Measurements from ENCODE around the gene KLK11. TPM values are rescaled to one million over a fixed set of nuclear protein-coding genes. Genes with fewer than 3 reads are reported as not detected.
"Not testable (repeated sequence)": the region's sequence is repeated elsewhere in the genome, so short reads cannot be mapped to it uniquely, and the experiment has no call there.

KLK11 gene
- total RNA-seq, 1 donor from 2014 or later, result not detected

DNA sequence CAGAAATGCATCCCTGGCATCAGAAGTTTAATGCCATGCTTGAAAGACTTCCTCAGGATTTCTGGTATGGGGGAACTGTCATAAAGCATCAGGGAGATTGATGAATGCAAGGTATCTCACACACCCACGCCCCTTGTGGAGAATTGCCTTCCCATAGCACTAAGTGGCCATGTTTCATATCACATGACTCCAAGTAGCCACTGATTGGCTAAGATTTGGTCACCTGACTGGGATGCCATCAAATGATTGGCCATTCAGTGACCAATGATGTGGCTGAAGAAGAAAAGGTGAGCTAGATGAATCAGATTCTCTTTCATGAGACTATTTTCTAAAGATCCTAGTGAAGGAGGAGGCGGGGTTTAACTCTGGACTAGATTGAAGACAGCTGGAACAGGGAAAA is 32.3 kb downstream of the KLK11 start:
- no peaks in the 10 kb centered on the region for H3K36me3 Mint-ChIP-seq (ENCODE audit: low read depth)

DNA sequence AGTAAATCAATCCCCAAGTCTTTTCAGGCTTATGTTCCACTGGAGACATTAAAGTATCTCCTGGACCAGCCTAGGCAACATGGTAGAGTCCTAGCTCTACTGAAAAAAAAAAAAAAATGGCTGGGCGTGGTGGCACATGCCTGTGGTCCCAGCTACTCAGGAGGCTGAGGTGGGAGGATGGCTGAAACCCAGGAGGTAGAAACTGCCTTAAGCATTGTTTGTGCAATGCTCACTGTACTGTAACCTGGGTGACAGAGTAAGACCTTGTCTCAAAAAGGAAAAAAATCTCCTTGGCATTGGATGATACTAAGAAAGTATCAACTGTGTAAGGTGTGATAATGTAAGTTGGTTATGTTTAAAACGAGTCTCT is 33.8 kb downstream of the KLK11 start:
- H3K27ac Mint-ChIP-seq, result no peak overlapping the region
- intact Hi-C loops (cut with micrococcal nuclease), result no loop called here
- H3K4me3 Mint-ChIP-seq, result no peak overlapping the region
- no peaks in the 10 kb centered on the region for H3K4me1 Mint-ChIP-seq (ENCODE audit: low read depth)
- no peaks in the 10 kb centered on the region for H3K36me3 Mint-ChIP-seq (ENCODE audit: low read depth)
- H3K9me3 Mint-ChIP-seq, result no peaks in the 10 kb centered on the region
- H3K27me3 Mint-ChIP-seq (ENCODE audit: insufficient read depth), result peaks cover under 1% of the 10 kb centered on the region
- no peak for DNase-seq (ENCODE audit: low spot score)

More for the DNA sequence above, 32.3 kb downstream of the KLK11 start:
- H3K27me3 Mint-ChIP-seq (ENCODE audit: insufficient read depth), result no peaks in the 10 kb centered on the region
- DNase-seq (ENCODE audit: low spot score), result no peak
- H3K27ac Mint-ChIP-seq, result no peak overlapping the region
- no peak overlapping the region for H3K4me3 Mint-ChIP-seq
- intact Hi-C loops (cut with micrococcal nuclease), result no loop called here
- no peaks in the 10 kb centered on the region for H3K4me1 Mint-ChIP-seq (ENCODE audit: low read depth)
- no peaks in the 10 kb centered on the region for H3K9me3 Mint-ChIP-seq

DNA sequence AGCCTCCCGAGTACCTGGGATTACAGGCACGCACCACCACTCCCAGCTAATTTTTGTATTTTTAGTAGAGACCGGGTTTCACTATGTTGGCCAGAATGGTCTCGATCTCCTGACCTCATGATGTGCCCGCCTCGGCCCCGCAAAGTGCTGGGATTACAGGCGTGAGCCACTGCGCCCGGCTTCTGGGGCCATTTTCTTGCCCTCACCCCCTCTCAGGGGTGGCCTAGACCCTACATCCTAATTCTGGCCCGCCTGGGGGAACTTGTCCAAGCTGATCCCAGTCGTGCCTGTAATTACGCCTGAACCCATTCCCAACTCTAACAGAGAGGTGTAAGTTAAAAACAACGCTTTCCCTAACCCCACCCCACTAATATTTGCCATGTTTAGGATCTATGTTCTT is 42.0 kb downstream of the KLK11 start:
- H3K4me3 Mint-ChIP-seq; H3K27ac Mint-ChIP-seq; intact Hi-C loops (cut with micrococcal nuclease); DNase-seq (ENCODE audit: low spot score); H3K27me3 Mint-ChIP-seq (ENCODE audit: insufficient read depth); H3K36me3 Mint-ChIP-seq (ENCODE audit: low read depth); H3K4me1 Mint-ChIP-seq (ENCODE audit: low read depth); H3K9me3 Mint-ChIP-seq: not testable (repeated sequence)

DNA sequence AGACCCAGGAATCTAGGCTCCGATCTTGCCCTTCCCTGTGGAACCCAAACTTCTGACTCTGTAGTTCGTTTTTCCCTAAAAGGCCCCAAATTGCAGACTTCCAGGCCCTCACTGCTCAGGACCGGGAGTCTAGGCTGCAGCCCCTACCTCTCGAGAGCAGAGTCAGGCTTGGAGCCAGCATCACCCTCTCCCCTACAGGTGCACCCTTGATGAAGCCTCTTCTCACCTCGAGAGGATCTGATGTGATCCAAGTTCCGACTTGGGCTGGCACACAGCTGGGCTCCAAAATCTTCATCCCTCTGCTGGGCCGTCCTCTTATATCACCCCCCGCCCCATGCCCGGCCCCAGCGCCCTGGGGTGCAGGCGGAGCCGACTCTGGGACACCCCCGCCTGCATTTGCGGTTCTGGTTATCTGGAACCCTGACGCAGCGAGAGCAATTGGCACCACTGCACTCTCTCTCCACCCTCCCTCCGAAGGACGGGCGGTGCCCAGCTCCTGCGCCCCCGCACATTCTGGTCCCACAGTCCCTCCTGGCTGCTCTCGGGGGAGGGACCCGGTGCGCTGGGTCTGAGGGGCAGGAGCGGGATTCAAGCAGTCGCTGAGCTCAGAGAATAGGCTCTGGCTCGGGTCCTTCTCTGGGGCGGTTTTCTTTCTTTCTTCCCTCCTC is 42.7 kb downstream of the KLK11 start, which contains the start of gene KLK7:
Gene KLK7, minus strand, starts transcription at position 293 of the 668 bp plus-strand sequence. CDS start 1,518 bp downstream, outside the sequence.
- DNase-seq (ENCODE audit: low spot score), result no peak
- Mint-ChIP-seq H3K4me1 (ENCODE audit: low read depth) (no peaks in the 10 kb centered on the region), H3K27ac (no peak within 1 kb of the TSS)

DNA sequence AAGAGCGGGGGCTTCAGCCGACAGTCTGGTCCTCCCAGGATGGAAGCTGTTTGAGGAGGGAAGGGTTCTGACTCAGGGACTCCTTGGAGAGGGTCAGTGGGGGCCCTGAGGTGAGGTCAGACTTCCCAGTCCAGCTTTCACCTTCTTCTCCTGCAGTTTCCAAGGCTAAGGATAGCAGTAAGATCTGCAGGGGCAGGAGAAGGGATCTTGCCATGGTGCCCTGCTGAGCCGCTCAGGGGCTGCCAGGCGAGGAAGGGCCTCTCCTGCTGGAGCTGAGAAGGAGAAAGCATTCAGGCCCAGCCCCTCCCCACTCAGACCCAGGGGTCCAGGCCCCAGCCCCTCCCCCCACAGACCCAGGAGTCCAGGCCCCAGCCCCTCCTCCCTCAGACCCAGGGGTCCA is 44.2 kb downstream of the KLK11 start:
- Mint-ChIP-seq H3K4me3 (no peak overlapping the region), H3K36me3 (ENCODE audit: low read depth) (no peaks in the 10 kb centered on the region), H3K27ac (no peak overlapping the region), H3K4me1 (ENCODE audit: low read depth) (no peaks in the 10 kb centered on the region), H3K9me3 (no peaks in the 10 kb centered on the region), H3K27me3 (ENCODE audit: insufficient read depth) (peaks cover 16% of the 10 kb centered on the region)
- DNase-seq (ENCODE audit: low spot score), result no peak
- intact Hi-C loops (cut with micrococcal nuclease), result no loop called here

More for the DNA sequence above, 42.7 kb downstream of the KLK11 start, which contains the start of gene KLK7:
- intact Hi-C loops (cut with micrococcal nuclease), result no loop called here
- H3K36me3 Mint-ChIP-seq (ENCODE audit: low read depth), result no peaks in the 10 kb centered on the region
- no peaks in the 10 kb centered on the region for H3K9me3 Mint-ChIP-seq
- peaks cover 10% of the 10 kb centered on the region for H3K27me3 Mint-ChIP-seq (ENCODE audit: insufficient read depth)
- no peak within 1 kb of the TSS for H3K4me3 Mint-ChIP-seq

DNA sequence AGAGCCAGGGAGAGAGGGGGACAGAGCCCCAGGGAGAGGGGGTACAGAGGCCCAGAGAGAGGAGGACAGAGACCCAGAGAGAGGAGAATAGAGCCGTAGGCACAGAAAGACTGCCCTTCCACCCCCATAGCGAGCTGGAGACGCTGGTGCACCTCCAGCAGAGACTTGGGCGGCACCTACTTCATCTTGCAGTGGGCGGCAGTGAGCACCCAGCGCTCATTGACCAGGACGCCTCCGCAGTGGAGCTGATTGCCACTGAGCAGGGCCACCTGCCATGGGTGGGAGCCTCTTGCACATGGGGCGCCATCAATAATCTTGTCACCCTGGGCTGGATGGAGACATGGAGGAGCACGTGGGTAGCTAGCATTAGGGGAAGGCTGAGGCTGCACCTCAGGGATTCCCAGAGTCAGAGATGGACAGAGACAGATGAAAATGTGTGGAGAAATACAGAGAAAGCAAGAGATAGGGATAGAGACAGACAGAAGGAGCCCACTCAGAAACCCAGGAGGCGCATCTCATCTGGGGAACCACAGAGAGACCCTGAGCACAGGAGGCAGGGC is 44.7 kb downstream of the KLK11 start:
- no peak for DNase-seq (ENCODE audit: low spot score)
- no peak overlapping the region for H3K4me3 Mint-ChIP-seq
- no peak overlapping the region for H3K27ac Mint-ChIP-seq
- no peaks in the 10 kb centered on the region for H3K4me1 Mint-ChIP-seq (ENCODE audit: low read depth)
- peaks cover 17% of the 10 kb centered on the region for H3K27me3 Mint-ChIP-seq (ENCODE audit: insufficient read depth)
- intact Hi-C loops (cut with micrococcal nuclease), result no loop called here
- no peaks in the 10 kb centered on the region for H3K36me3 Mint-ChIP-seq (ENCODE audit: low read depth)
- no peaks in the 10 kb centered on the region for H3K9me3 Mint-ChIP-seq

DNA sequence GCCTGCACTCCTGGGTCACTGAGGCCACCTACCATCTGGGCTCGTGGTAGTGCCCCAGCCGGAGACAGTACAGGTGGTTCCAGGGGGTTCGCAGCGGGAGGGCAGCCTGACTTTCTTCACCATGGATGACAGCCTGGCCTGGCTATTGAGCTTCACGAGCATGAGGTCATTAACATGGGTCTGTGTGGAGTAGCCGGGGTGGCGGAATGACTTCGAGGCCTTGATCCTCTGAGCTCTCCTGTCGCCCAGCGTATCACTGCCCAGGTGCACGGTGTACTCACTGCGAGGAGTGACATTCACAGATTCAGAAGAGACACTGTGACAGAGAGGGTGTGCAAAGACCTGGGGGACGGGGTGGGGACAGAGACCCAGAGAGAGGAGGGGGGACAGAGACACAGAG is 46.2 kb downstream of the KLK11 start:
- Mint-ChIP-seq H3K27me3 (ENCODE audit: insufficient read depth) (peaks cover 14% of the 10 kb centered on the region), H3K9me3 (no peaks in the 10 kb centered on the region), H3K4me3 (no peak overlapping the region), H3K27ac (no peak overlapping the region), H3K36me3 (ENCODE audit: low read depth) (no peaks in the 10 kb centered on the region), H3K4me1 (ENCODE audit: low read depth) (no peaks in the 10 kb centered on the region)
- intact Hi-C loops (cut with micrococcal nuclease), result no loop called here
- DNase-seq (ENCODE audit: low spot score), result no peak

DNA sequence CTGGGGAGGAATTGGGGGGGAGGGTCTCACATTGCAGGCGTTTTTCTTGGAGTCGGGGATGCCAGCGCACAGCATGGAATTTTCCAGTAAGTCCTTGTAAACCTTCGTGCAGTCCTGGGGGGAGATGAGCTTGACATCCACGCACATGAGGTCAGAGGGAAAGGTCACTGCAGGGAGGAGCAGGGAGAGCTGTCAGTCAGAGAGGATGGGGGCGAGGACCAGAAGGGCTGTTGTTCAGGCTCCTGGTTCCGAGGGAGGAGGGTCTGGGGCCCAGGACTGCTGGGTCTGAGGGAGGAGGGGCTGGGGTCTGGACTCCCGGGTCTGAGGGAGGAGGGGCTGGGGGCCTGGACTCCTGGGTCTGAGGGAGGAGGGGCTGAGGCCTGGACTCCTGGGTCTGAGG is 46.7 kb downstream of the KLK11 start:
- intact Hi-C loops (cut with micrococcal nuclease), result no loop called here
- H3K27ac Mint-ChIP-seq, result no peak overlapping the region
- no peak for DNase-seq (ENCODE audit: low spot score)
- no peaks in the 10 kb centered on the region for H3K36me3 Mint-ChIP-seq (ENCODE audit: low read depth)
- H3K4me3 Mint-ChIP-seq, result no peak overlapping the region
- H3K9me3 Mint-ChIP-seq, result no peaks in the 10 kb centered on the region
- H3K4me1 Mint-ChIP-seq (ENCODE audit: low read depth), result no peaks in the 10 kb centered on the region
- peaks cover 12% of the 10 kb centered on the region for H3K27me3 Mint-ChIP-seq (ENCODE audit: insufficient read depth)

DNA sequence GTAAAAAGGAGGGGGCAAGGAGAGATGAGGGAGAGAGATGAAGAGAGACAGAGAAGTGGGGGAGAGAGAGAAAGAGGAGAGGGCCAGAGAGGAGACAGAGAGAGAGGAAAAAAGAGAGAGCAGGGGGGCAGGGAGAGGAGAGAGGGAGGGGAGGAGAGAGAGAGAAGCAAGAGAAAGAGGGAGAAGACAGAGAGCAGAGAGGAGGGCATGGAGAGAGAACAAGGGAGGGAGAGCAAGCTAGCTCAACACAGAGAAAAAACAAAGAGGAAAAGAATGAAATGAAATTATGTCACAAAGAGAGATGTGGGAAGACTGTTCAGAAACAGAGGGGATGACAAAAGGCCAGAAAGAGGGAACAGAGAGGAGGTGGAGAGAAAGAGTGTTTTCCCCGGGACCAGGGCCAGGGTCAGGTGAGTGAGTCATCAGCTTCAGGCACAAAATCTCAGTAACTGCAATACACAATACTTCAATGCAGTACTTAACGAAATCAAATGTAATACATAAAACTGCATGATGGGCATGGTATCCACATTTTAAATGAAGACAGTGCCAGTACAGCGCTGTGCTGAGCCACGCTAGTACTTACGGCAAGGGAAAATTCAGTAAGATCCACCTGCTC is 47.5 kb downstream of the KLK11 start:
- no peaks in the 10 kb centered on the region for H3K9me3 Mint-ChIP-seq
- H3K4me3 Mint-ChIP-seq, result no peak overlapping the region
- no peaks in the 10 kb centered on the region for H3K36me3 Mint-ChIP-seq (ENCODE audit: low read depth)
- no peak overlapping the region for H3K27ac Mint-ChIP-seq
- no peak for DNase-seq (ENCODE audit: low spot score)
- H3K27me3 Mint-ChIP-seq (ENCODE audit: insufficient read depth), result peaks cover 12% of the 10 kb centered on the region
- no peaks in the 10 kb centered on the region for H3K4me1 Mint-ChIP-seq (ENCODE audit: low read depth)
- intact Hi-C loops (cut with micrococcal nuclease), result no loop called here

DNA sequence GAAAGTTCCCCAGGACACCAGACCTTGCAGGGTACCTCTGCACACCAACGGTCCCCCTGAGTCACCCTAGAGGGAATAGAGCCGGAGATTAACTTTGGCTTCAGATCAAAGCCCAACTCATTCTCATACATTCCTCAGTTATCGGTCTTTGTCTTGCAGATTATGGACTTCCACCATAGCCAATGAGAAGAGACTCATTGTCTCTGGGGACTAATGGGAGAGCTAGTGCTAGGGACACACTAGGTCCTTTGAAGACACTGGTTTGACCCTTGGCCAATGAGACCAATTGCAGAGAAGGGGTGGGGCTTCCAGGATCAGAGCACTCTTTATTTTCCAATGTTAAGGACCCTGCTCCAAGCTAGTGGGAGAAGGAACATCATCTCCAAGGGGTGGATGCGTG is 48.8 kb downstream of the KLK11 start:
- Mint-ChIP-seq H3K9me3 (no peaks in the 10 kb centered on the region), H3K4me1 (ENCODE audit: low read depth) (no peaks in the 10 kb centered on the region), H3K36me3 (ENCODE audit: low read depth) (no peaks in the 10 kb centered on the region), H3K27me3 (ENCODE audit: insufficient read depth) (peaks cover 12% of the 10 kb centered on the region), H3K27ac (no peak overlapping the region), H3K4me3 (no peak overlapping the region)
- DNase-seq (ENCODE audit: low spot score), result no peak
- intact Hi-C loops (cut with micrococcal nuclease), result no loop called here

DNA sequence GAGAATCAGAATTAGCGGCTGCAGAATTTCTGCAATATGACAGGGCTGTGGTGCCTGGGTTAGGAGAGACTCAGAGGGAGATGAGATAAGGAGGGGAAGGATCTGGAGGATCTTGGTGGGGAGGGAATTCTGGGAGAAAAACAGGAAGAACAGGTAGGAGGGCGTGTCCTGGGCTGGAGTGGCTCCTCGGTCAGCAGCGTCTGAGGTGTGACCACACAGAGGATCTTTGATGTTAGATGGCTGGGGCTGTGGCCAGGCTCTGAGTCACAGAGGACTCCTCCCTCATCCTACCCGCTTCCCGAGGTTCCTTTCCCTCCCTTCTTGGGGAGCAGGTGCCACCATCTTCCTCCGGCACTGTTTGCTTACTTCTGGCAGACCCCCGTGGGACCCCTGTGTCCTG is 50.6 kb downstream of the KLK11 start:
- Mint-ChIP-seq H3K4me1 (ENCODE audit: low read depth) (no peaks in the 10 kb centered on the region), H3K4me3 (no peak overlapping the region), H3K27ac (no peak overlapping the region), H3K36me3 (ENCODE audit: low read depth) (no peaks in the 10 kb centered on the region), H3K9me3 (no peaks in the 10 kb centered on the region), H3K27me3 (ENCODE audit: insufficient read depth) (peaks cover 12% of the 10 kb centered on the region)
- intact Hi-C loops (cut with micrococcal nuclease), result no loop called here
- DNase-seq (ENCODE audit: low spot score), result no peak

DNA sequence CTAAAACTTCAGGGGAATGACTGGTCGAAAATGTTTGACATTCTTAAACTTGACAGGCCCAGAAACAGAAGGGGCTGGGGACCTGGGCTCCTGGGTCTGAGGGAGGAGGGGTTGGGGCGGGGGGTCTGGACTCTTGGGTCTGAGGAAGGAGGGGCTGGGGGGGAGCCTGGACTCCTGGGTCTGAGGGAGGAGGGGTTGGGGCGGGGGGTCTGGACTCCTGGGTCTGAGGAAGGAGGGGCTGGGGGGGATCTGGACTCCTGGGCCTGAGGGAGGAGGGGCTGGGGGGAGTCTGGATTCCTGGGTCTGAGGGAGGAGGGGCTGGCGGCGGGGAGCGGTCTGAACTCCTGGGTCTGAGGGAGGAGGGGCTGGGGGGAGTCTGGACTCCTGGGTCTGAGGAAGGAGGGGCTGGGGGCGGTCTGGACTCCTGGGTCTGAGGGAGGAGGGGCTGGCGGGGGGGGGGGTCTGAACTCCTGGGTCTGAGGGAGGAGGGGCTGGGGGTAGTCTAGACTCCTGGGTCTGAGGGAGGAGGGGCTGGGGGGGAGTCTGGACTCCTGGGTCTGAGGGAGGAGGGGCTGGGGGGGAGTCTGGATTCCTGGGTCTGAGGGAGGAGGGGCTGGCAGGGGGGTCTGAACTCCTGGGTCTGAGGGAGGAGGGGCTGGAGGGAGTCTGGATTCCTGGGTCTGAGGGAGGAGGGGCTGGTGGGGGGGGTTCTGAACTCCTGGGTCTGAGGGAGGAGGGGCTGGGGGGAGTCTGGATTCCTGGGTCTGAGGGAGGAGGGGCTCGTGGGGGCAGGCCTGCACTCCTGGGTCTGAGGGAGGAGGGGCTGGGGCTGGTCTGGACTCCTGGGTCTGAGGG is 51.5 kb downstream of the KLK11 start:
- no peak for DNase-seq (ENCODE audit: low spot score)
- intact Hi-C loops (cut with micrococcal nuclease), result no loop called here
- Mint-ChIP-seq H3K4me1 (ENCODE audit: low read depth) (no peaks in the 10 kb centered on the region), H3K27me3 (ENCODE audit: insufficient read depth) (peaks cover 12% of the 10 kb centered on the region), H3K36me3 (ENCODE audit: low read depth) (no peaks in the 10 kb centered on the region), H3K9me3 (no peaks in the 10 kb centered on the region), H3K4me3 (no peak overlapping the region), H3K27ac (no peak overlapping the region)

Data from activated T-helper 1 cell treated with anti-CD3 and anti-CD28 coated beads, Interleukin-12 subunit alpha, Interleukin-12 subunit beta, Interleukin-2, Interleukin-4 antibody, amounts not matched to agents 30 ng/mL and 10 ng/mL and 1 ng/mL, durations not matched to agents 14 hours and 24 hours and 36 hours (primary cell).